Testis (tissue), 3 donors: Measurements from ENCODE around the gene CSHL1. TPM values are rescaled to one million over a fixed set of nuclear protein-coding genes. Genes with fewer than 3 reads are reported as not detected.

Experiments used
- DNase-seq: peaks from one replicate; pipeline ENCODE4 v3.0.0-alpha.2; 2019
- H3K27ac ChIP-seq, 2 donors: fragments of 200-600 bp; sonication (generic); one replicate each; pipeline ENCODE4 v1.5.1; 2019
- H3K27me3 ChIP-seq: fragments of 200-600 bp; sonication (generic); one replicate; pipeline ENCODE4 v1.5.1; 2019
- H3K36me3 ChIP-seq: fragments of 200-600 bp; sonication (generic); one replicate; pipeline ENCODE4 v1.5.1; 2017; ENCODE audit warnings: low read depth; ENCODE audit errors: missing control alignments
- H3K4me1 ChIP-seq: fragments of 200-600 bp; sonication (generic); one replicate; pipeline ENCODE4 v1.5.1; 2019
- H3K4me3 ChIP-seq, 2 donors: fragments of 200-600 bp; sonication (generic); one replicate each; pipeline ENCODE4 v1.5.1; 2017 to 2019
- H3K9me3 ChIP-seq: fragments of 200-600 bp; sonication (generic); one replicate; pipeline ENCODE4 v1.5.1; 2017
- POLR2A ChIP-seq: fragments of 450-650 bp; IDR thresholded peaks from one replicate; pipeline ENCODE4 v1.6.1; 2017; ENCODE audit warnings: antibody characterized with exemption, mild to moderate bottlenecking, moderate library complexity
- WGBS, 2 donors: methylation state at CpG; one replicate each; pipeline ENCODE4 v1.1.5; 2018; 5-methylcytosine and 5-hydroxymethylcytosine counted together
- intact Hi-C: fragments of 100-400 bp; cut with DNase I; formaldehyde crosslinking; loops from one replicate; pipeline ENCODE4 v1.15.1; 2023; ENCODE audit warnings: low total_unique reads
- polyA plus RNA-seq: library from polyadenylated mRNA; stranded (reverse); fragments of 350-450 nt; fragmentation: Illumina TruSeq; extraction: RNeasy Lipid Tissue Mini Kit (QIAGEN cat#74804); gene quantifications from one replicate; pipeline ENCODE4 v1.2.3, GENCODE V29; 2014; ENCODE audit warnings: low read depth, low replicate concordance; ENCODE audit not compliant: insufficient read depth
- total RNA-seq, 2 donors: library from RNA; depleted of rRNA; stranded (reverse); fragments of >200 nt; gene quantifications; one replicate each; pipeline ENCODE4 v1.2.3, GENCODE V29; 2016
- TF ChIP-seq, protein P1 (sequence below), 3 experiments: fragments of 450-650 bp in 2 of 3; fragments of 200-600 bp in 1 of 3; sonication (generic) in 1 of 3; IDR thresholded peaks; one replicate each; pipeline ENCODE4 v1.5.1; 2016 to 2019; ENCODE audit warnings: antibody characterized with exemption in 3 of 3, mild to moderate bottlenecking in 2 of 3, moderate library complexity in 1 of 3

CSHL1 gene
- total and polyA plus RNA-seq, 3 donors from 2014 or later: not detected

DNA sequence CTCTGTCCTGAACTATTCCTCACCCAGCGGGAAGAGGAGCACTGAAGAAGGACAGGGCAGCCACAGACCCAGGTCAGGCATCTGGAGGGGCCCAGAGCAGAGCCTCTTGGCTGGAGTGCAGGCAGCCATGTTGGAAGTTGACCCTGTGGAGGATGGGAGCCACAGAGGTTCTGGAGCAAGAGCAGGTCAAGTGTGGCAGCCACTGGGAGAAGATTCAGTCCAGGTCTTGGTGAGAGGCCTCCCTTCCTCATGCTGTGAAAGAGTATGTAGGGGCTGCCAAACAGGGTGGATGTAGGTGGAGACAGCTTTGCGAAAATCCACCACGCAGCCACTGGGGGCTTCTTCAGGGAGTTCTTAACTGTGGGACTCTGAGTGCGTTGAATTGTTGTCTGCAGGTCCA is 21.7 kb upstream of the CSHL1 start:
- Histone ChIP-seq H3K4me1 (peaks cover 3% of the 10 kb centered on the region), H3K36me3 (no peaks in the 10 kb centered on the region), H3K27me3 (no peaks in the 10 kb centered on the region), H3K27ac (no peak overlapping the region), H3K9me3 (no peaks in the 10 kb centered on the region), H3K4me3 (no peak overlapping the region)
- intact Hi-C loops: no loop called here
- no peak for DNase-seq
- 88 to 90% methylated on average over 3 to 4 of the region's 4 CpGs for WGBS, 2 donors
- TF ChIP-seq, protein P1, sequence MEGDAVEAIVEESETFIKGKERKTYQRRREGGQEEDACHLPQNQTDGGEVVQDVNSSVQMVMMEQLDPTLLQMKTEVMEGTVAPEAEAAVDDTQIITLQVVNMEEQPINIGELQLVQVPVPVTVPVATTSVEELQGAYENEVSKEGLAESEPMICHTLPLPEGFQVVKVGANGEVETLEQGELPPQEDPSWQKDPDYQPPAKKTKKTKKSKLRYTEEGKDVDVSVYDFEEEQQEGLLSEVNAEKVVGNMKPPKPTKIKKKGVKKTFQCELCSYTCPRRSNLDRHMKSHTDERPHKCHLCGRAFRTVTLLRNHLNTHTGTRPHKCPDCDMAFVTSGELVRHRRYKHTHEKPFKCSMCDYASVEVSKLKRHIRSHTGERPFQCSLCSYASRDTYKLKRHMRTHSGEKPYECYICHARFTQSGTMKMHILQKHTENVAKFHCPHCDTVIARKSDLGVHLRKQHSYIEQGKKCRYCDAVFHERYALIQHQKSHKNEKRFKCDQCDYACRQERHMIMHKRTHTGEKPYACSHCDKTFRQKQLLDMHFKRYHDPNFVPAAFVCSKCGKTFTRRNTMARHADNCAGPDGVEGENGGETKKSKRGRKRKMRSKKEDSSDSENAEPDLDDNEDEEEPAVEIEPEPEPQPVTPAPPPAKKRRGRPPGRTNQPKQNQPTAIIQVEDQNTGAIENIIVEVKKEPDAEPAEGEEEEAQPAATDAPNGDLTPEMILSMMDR (IDR thresholded peaks at IDR 0.05): no peak
- TF ChIP-seq POLR2A: no peak

DNA sequence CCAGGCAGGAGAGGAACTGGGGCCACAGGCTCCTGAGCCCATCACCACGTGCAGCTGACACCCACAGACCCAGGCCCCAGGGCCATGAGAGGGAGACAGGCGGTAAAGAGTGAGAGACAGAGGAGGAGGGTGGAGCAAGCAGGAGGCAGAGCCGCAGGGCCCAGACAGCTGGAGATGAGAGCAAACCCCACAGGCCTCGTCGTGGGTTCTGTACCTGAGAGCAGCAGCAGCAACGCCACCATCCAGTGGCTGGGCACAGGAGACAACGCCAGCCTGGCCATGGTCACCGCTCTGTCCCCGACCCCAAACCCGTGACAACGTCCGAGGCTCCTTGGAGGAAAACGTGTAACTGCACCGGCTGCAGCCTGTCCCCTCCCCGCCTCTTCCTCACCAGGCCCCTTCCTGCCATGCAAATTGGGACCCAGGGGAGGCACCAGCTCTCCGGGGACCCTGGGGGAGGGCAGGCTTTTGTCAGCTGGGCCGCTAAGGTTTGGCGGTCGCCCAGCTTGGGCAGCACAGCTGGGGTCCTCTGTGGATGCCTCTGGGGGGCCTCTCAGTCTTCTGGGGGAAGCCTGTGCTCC is 21.0 kb upstream of the CSHL1 start, which contains the start of gene CD79B:
Gene CD79B (minus strand): TSS at position 351 of the 581 bp plus-strand sequence. CDS start 70 bp downstream, at position 281.
- Histone ChIP-seq H3K27me3 (no peaks in the 10 kb centered on the region), H3K9me3 (no peaks in the 10 kb centered on the region), H3K36me3 (no peaks in the 10 kb centered on the region), H3K4me3 (no peak within 1 kb of the TSS), H3K4me1 (peaks cover 3% of the 10 kb centered on the region), H3K27ac (no peak within 1 kb of the TSS)
- DNase-seq: no peak
- TF ChIP-seq, protein P1 (IDR thresholded peaks at IDR 0.05): no peak
- TF ChIP-seq POLR2A: no peak
- WGBS, 2 donors: 75 to 93% methylated on average over 16 to 19 of the region's 19 CpGs
- intact Hi-C loops: no loop called here

DNA sequence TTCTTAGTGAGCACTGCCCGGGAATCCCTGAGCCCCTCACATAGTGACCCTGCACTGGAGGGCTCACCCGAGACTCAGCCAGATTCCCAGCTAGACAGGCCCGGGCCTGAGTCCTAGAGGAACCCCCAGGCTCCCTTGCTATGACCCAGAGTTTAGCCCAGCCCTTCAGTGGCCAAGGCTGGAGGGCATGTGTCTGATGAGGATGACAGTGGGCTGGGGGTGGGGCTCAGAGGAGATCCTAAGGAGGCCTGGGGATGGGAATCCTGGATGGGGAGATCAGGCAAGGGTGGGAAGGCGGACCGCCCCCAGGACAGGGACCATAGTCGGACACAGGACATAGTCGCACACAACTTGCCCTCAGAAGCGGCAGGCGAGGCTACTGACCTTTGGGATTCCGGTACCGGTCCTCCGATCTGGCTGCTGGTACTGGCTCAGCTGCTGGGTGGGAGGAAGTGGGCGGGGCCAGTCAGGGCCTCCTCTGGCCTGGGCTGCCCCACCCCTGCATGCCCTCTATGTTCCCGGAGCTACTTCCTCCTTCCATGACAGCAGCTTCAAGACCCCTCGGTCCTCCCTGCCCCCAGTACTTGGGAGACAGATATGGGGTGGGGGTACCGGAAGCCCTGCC is 20.0 kb upstream of the CSHL1 start:
- Histone ChIP-seq H3K27me3 (no peaks in the 10 kb centered on the region), H3K4me1 (peaks cover 3% of the 10 kb centered on the region), H3K27ac (no peak overlapping the region), H3K4me3 (no peak overlapping the region), H3K9me3 (no peaks in the 10 kb centered on the region), H3K36me3 (no peaks in the 10 kb centered on the region)
- TF ChIP-seq, protein P1 (IDR thresholded peaks at IDR 0.05): no peak
- no peak for TF ChIP-seq POLR2A
- WGBS, 2 donors: 66 to 67% methylated on average over 15 to 16 of the region's 16 CpGs
- intact Hi-C loops: no loop called here
- peak; percentile 49 for DNase-seq

DNA sequence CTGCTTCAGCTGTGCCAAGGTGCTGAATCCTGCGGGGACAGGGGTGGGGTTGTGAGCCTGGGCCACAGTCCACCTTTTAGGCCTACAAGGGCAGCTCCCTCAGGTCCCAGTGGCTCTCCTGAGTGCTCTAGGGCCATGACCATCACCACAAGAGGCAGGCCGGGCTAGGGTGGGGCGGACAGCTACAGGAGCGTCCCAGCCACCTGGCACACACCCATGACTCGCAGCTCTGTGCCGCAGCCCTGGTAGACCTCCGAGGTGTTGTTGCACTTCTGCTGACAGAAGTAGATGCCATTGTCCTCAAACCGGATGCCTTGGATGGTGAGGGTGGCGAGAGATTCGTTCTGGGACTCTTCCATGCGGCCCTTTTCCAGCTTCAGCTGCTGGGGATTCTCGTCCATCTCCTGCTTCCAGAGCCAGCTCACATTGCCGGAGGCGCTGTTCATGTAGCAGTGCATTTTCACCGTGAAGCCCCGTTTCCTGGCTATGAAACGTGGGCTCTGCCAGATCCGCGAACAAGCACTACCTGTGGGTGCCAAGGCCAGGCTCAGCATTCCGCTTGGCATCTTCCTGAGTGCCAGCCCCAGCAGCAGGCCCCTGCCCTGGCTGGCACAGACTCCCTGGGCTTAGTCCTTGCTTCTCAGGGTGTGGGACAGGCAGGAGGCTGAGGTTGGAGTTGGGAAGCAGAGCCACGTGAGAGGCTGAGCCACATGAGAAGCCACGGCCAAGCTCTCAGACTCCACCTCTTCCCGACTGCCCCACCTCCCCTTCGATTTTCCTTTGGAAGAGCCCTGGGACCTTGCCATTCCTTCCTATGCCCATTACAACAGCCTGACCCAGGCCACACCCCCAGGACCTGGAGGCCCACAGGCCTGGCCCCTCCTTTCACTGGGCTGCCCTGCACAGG is 19.1 kb upstream of the CSHL1 start:
- DNase-seq: no peak
- Histone ChIP-seq H3K4me1 (peaks cover 3% of the 10 kb centered on the region), H3K27ac (no peak overlapping the region), H3K27me3 (no peaks in the 10 kb centered on the region), H3K9me3 (no peaks in the 10 kb centered on the region), H3K36me3 (no peaks in the 10 kb centered on the region), H3K4me3 (no peak overlapping the region)
- TF ChIP-seq, protein P1 (IDR thresholded peaks at IDR 0.05): no peak
- no peak for TF ChIP-seq POLR2A
- intact Hi-C loops: no loop called here
- 90 to 91% methylated on average over 18 to 23 of the region's 24 CpGs for WGBS, 2 donors
